ENCODE measurements around the gene COG1. TPM values are rescaled to one million over a fixed set of nuclear protein-coding genes. Genes with fewer than 3 reads are reported as not detected.
A peak's percentile ranks its signal among the peaks of the same experiment; 100 is the strongest.

The COG1 gene
- total RNA-seq, 1 experiment from 2014 or later, result 34.9 TPM

DNA sequence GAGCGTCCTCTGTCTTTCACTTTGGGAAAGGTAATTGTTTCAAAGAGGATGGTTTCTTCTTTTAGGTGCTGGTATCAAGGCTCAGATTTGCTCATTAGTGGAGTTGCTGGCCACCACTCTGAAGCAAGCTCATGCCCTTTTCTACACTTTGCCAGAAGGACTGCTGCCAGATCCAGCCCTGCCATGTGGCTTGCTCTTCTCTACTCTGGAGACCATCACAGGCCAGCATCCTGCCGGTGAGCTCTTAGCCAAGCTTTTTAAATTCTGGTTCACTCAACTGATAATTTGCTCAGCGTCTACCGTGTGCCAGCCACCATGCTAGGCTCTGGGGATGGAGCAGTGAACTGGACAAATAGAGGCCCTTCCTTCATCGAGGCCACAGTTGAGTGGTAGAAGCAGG is 4.3 kb downstream of the COG1 start:
- DNase-seq (ENCODE audit: low read depth), result no peak

DNA sequence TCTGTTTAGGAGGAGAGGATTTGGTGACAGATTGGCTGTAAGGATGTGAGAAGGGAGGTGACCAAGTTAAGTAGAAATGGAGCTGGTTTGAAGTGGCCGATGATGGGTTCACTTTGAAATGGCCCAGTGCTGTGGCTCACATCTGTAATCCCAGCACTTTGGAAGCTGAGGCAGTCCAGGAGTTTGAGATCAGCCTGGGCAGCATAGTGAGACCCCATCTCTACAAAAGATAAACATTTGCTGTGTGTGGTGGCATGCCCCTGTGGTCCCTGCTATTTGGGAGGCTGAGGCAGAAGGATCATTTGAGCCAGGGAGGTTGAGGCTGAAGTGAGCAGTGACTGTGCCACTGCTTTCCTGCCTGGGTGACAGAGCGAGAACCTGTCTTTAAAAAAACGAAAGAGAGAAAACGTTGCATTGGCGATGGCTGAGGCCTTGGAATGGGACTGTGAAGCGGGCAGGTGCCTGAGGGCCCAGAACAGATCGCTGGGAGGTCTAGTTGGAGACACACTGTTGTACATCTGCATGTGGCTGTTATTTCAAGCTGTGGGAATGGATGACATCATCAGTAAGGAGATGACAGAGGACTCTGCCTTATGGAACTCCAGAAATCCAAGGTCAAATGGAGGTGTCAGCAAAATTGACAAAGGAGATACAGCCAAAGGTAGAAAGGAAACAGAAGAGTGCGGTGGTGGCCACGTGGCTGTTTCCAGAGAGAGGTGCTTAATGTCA is 5.5 kb downstream of the COG1 start:
- DNase-seq (ENCODE audit: low read depth), result no peak

DNA sequence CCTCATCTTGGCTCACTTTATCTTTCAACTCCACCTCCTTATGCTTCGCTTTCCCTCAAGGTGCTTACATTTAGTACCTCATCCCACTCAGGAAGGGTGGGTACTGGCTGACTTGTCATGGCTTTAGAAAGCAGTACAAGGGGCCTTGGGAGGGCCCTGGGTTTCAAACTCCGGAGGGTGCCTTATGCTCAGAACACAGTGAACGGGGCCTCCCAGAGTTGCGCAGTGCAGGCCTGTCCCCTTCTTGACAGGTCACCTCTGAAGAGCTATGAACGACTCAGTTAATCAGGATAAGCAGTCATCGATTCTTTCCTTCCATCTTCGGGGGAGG is 6.0 kb downstream of the COG1 start:
- no peak for DNase-seq (ENCODE audit: low read depth)

DNA sequence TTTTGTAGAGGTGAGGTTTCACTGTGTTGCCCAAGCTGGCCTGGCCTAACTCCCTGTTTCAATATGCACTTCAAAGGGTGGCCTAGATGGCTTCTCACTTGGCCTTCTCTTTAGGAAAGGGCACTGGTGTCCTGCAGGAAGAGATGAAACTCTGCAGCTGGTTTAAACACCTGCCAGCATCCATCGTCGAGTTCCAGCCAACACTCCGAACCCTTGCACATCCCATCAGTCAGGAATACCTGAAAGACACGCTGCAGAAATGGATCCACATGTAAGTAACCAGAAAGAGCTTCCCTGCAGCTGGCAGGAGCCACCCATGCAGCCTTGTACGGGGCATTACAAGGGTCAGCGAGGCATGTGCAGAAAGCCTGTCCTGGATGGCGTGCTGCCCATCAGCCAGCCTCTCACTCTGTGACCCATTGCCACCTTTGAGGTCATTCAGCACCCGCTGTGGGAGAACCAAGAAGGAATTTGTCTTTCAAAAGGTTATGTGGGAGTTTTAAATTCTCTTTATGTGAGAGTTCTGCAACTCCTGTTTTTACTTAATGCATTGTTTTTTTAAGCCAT is 7.0 kb downstream of the COG1 start:
- DNase-seq (ENCODE audit: low read depth), result no peak

DNA sequence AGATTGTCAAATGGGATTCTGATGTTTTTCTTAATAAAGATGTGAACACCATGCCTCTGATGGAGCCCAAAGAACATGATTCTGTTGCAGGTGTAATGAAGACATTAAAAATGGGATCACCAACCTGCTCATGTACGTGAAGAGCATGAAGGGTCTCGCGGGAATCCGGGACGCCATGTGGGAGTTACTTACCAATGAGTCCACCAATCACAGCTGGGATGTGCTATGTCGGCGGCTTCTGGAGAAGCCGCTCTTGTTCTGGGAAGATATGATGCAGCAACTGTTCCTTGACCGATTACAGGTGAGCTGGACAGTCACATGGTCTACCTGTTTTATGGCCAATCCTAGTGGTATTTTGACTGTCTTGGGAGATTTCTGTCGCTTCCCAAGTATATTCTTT is 7.6 kb downstream of the COG1 start:
- DNase-seq (ENCODE audit: low read depth), result no peak

DNA sequence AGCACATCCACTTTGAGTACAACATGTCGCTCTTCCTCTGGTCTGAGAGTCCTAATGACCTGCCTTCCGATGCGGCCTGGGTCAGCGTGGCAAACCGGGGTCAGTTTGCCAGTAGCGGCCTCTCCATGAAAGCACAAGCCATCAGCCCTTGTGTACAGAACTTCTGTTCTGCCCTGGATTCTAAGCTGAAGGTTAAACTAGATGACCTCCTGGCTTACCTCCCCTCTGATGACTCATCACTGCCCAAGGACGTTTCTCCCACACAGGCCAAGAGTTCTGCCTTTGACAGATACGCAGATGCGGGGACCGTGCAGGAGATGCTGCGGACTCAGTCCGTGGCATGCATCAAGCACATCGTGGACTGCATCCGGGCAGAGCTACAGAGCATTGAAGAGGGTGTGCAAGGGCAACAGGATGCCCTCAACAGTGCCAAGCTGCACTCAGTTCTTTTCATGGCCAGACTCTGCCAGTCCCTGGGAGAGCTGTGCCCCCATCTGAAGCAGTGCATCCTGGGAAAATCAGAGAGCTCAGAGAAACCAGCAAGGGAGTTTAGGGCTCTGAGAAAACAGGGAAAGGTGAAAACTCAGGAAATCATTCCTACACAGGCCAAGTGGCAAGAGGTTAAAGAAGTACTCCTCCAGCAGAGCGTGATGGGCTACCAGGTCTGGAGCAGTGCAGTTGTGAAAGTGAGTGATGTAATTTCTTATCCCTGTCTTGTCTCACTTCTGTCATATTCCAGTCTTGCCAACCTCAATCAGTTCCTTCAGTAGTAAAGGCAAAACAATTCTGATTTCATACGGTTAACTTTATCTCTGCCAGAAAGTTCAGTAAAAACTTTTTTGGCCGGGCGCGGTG is 8.6 kb downstream of the COG1 start:
- DNase-seq (ENCODE audit: low read depth), result no peak

DNA sequence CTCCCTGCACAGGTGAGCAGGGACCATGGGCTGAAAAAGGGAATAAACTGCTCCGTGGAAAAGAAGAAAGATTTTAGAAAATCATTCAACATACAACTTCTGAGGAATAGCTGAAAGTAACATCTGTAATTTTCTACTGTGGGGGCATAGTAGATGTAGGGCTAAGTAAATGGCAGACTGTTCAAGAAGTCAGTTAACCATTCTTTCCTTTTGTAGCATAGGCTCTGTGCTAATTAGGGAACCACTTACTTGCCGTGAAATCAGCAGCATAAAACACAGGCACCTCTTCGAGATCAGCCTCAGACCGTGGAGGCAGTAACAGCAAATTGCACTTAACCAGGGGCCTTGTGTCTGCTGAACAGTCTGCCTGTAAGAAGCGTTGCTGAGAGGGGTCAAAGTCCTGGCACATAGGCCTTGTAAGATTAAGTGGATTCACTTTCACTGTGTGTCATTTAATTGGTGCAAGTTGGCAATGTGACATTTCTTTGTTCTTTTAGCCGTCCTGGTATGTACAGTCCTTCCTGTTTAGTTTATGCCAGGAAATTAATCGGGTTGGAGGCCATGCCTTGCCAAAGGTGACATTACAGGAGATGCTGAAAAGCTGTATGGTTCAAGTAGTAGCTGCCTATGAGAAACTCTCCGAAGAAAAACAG is 10.4 kb downstream of the COG1 start:
- no peak for DNase-seq (ENCODE audit: low read depth)

DNA sequence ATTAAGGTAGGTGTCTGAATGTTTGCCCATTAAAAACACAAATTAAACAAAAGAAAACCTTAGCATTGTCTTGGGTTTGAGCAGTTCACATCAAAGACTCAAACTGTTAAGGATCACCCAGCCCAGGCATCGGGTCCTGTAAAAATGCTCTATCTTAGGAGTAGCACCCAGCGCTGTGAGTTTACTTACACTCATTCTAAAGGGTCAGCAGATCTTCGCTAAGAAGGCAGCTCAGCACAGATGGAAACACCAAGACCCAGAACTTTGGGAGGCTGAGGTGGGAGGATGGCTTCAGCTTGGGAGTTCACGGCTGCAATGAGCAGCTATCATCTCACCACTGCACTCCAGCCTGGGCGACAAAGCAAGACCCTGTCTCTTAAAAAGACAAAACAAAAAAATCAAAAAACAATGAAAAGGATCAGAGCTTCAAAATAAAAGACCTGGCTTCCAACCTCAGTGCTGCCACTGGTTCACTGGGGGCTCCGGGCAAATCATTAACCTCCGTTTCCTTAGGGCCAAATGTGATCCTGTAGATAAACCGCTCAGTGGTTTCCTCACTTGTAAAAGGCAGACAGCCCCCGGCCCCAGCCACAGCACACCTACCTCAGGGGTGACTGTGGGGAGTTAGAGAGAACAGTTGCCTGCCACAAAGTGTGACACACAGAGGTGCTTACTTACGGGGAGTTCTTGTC is 11.1 kb downstream of the COG1 start:
- no peak for DNase-seq (ENCODE audit: low read depth)

DNA sequence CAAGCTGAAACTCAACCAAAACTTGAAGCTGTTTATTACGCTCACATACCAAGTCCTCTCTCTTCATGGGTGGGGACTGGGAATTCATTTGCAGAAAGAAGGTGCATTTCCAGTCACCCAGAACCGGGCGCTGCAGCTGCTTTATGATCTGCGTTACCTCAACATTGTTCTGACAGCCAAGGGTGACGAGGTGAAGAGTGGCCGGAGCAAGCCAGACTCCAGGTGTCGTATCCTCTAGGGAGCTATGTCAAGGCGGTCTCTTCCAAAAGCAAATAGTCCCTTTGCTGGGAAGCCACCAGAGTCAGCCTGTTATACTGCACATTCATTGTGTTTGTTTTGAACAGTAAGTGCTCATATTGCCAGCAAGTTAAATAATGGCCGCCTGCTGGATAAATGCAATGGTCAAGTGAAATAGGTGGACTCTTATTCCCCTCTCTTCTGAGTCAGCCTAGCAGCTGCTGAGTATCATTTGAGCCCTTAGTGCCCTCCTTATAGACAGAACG is 12.7 kb downstream of the COG1 start:
- no peak for DNase-seq (ENCODE audit: low read depth)

DNA sequence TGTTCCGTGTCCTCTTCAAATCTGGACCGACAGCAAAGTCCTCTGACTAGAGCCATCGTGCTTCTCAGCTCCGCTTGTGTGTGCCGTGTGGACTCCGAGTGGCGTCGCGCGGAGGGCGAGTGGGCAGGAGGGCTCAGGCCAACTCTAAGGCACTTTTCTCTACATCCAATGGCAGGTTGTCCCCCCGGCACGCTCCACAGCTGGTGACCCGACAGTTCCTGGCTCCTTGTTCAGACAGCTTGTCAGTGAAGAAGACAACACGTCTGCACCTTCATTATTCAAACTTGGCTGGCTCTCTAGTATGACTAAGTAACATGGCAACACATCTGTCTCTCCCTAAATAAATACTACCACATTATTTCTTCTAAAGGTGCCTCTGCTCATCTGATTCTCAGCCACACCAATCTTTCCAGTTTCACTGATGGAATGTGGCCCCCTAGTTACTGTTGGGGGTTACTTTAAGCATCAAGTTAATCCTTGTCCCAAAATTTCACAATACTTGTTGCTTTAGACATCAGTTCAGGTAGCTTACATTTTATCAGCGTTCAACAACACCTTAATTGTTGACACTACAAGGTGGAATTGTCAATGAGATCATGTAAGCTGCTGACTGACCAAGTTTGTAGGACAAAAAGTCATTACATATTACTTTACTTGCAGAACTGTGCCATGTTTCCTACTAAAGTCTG is 15.4 kb downstream of the COG1 start:
- no peak for DNase-seq (ENCODE audit: low read depth)

DNA sequence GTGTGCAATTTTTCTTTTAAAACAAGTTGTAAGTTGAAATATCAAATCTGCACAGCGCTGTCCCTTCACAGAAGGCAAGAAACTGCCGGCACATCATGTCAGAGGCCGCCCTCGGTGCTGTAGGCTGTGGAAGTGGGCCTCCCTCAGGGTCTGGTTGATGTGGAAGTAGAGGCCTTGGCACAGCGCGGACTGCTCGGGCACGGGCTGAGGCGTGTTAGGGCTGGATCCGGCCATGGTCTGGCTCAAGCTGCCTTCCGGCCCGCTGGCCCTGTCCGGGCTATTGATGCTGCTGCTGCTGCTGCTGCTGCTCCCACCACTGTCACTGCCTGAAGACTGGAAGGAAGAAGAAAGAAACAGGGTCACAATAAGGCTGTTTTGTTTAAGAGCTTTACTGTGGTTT is 16.6 kb downstream of the COG1 start:
- DNase-seq (ENCODE audit: low read depth), result no peak

DNA sequence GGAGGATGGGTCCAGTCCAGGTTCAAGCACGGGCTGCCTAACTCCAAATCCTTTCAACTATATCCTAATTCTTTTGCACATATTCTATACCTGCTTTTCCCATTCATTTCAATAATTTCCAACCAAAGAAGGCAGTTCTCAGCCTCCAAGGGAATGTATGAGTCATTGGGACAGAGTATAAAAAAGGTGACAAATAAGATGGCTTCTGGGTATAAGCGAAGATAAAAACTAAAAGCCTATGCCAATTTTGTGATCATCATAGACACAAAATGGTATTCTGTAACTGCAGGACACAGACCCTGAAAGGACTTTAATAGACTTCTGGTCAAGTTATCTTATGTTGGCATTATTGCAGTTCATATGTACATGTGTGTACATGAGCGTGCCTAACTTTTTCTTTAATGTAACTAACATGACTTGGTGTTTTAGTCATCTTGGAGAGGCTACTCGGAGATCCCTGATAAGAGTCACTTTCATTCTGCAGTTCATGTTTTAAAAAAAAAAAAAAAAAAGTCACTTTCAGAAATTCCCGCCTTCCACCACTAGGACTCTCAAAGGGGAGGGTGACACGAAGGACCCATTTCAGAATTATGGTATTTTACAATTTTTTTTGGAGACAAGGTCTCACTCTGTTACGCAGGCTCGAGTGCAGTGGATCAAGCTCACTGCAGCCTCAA is 17.3 kb downstream of the COG1 start:
- DNase-seq (ENCODE audit: low read depth), result peak; percentile 31

DNA sequence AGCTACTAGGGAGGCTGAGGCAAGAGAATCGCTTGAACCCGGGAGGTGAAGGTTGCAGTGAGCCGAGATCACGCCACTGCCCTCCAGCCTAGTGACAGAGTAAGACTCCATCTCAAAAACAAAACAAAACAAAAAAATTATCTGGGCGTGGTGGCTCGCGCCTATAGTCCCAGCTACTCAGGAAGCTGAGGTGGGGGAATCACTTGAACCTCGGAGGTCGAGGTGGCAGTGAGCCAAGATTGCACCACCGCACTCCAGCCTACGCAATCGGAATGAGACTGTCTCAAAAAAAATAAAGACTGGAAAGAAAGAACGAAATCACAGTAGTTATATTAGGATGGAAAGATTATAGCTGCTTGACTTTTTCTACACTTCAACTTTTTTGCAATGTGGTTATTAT is 18.9 kb downstream of the COG1 start:
- no peak for DNase-seq (ENCODE audit: low read depth)

DNA sequence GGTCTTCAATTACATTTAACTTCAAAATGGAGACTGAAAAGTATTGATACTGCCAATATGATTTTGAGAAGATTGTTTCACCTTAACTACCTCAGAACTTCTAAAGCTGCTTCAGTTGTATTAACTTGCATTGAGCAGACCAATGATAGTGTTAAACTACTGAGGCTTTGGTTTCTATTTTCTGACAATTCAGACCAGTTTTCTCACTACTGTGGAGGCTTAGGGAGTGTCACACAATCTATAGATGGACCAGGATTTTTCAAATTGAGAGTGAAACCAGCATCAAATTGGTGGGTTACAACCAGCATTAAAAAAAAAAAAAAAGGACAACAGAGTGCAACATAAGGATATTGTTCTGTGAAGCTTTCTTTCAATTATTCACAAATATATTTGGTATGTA is 21.2 kb downstream of the COG1 start:
- no peak for DNase-seq (ENCODE audit: low read depth)

DNA sequence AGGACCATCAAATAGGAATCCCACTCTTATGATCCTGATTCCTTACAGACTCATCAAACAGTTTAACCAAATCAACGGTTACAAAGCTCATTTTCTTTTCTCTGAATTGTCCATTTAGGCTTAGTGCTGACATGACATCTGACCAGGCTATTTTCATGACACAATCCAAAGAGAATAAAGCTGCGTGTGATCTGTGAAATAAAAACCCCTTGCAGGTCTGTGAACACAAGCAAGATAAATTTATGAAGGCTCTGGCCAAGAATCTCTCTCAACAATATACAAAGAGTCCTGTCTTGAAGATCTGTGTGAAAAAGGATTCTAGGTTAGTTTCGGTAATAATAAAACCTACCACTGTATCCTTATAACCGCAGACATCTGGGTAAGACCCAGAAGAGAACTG is 22.0 kb downstream of the COG1 start:
- no peak for DNase-seq (ENCODE audit: low read depth)

DNA sequence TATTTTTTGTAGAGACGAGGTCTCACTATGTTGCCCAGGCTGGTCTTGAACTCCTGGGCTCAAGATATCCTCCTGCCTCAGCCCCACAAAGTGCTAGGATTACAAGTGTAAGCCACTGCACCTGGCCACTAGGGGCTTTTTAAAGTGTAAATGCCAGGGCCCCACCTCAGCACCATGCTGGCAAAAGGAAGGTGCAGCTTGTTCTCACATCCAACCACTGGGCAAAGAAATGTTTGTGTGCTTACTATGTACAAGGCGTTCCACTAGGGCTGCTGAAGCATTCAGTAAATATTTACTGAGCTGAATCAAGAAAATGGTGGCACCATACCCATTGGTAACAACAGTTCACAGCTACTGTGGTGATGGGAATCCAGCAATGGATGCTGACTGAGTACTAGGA is 22.6 kb downstream of the COG1 start:
- no peak for DNase-seq (ENCODE audit: low read depth)

DNA sequence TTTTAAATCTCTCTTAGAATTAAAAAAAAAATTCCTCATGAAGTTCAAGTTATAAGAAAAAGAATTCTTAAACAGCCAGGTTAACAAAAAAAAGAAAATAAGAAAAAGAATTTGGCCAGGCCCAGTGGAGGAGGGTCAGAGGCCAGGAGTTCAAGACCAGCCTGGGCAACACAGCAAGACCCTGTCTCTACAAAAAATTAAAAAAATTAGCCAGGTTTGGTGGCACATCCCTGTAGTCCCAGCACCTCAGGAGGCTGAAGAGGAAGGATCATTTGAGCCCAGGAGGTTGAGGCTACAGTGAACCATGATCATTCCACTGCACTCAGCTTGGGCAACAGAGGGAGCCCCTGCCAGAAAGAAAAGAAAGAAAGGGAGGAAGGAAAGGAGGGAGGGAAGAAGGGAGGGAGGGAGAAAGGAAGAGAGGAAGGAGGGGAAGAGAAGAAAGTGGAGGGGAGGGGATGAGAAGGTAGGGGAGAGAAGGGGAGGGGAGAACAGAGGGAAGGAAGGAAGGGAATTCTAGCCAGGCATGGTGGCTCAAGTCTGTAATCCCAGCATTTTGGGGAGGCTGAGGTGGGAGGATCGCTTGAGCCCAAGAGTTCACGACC is 30.9 kb downstream of the COG1 start:
- no peak for DNase-seq (ENCODE audit: low read depth)

DNA sequence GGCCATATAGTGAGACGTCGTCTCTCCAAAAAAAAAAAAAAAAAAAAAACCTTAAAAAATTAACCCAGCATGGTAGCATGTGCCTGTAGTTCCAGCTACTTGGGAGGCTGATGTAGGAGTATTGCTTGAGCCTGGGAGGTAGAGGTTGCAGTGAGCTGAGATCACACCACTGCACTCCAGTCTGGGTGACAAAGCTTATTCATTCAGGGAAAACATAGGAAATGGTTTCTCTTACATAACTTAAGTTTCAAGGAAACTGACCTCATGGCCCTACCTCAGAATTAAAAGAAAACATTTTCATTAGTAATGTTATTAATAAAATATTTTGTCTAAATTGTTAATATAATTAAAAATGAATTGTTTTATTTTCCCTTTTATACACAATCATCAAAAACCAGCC is 31.4 kb downstream of the COG1 start:
- DNase-seq (ENCODE audit: low read depth), result peak; percentile 34

DNA sequence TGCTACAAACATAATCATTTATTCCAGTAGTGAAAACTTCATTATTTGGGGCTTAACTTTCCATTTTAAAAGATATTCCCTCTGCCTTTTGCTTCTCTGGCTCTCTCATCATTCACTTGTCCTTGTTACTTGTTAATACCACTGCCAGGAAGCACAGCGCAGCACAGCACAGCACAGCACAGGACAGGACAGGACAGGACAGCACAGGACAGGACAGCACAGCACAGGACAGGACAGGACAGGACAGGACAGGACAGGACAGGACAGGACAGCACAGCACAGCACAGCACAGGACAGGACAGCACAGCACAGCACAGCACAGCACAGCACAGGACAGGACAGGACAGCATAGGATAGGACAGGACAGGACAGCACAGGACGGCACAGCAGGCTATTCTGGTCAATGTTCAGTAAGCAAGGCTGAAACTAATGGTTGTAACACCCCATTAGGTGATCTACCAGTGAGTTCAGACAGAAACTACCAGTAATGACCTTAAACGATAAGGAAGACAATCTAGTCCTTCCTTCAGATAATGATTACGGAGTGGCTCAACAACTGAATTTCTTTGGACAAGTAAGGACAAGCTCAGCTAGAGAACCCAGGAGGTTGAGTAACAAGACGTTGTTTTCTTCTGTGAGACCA is 31.9 kb downstream of the COG1 start:
- no peak for DNase-seq (ENCODE audit: low read depth)
